ENCODE data around the gene ADRB2. TPM values are rescaled to one million over a fixed set of nuclear protein-coding genes. Genes with fewer than 3 reads are reported as not detected.

The ADRB2 gene
- total RNA-seq, 3 donors from 2014 or later (not counting 1 experiment from before 2014, with no cell fraction given) = 47.1 to 78.9 (median 60.7) TPM

DNA sequence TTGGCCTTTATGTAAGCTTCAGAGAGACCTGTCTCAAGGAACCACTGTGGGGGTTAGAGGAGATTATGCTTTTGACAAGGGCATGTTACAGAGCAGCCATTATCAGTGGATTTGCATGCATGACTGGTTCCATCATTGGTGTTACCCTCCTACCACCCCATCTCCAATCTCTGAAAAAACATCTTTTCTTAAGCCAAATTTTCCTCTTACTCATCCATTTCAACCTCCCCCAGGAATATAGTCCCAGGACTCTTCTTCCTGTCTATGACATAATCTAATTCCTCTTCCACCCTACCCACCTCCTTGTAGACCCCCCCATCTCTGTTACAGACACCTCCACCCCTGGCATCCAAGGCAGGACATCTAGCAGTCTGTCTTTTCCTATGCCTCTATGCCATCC is 33.1 kb upstream of the ADRB2 start:
- intact Hi-C loops (cut with micrococcal nuclease) = no loop called here
- Mint-ChIP-seq H3K27ac (no peak overlapping the region), H3K36me3 (no peaks in the 10 kb centered on the region), H3K9me3 (no peaks in the 10 kb centered on the region), H3K4me1 (peaks cover 4 to 6% of the 10 kb centered on the region in 2 donors), H3K4me3 (no peak overlapping the region), H3K27me3 (ENCODE audit: low read depth in 2 of 2) (peaks cover 7 to 18% of the 10 kb centered on the region in 2 donors)
- ATAC-seq (no peak), DNase-seq (no peak)
- Histone ChIP-seq H3K27me3 (ENCODE audit: control insufficient read depth, insufficient read depth, low read length) (no peaks in the 10 kb centered on the region), H3K9me3 (ENCODE audit: control insufficient read depth, insufficient read depth, low read length) (no peaks in the 10 kb centered on the region), H3K4me1 (ENCODE audit: control insufficient read depth, insufficient read depth, low read length) (peaks cover 2% of the 10 kb centered on the region), H3K36me3 (ENCODE audit: control insufficient read depth, insufficient read depth, low read length) (no peaks in the 10 kb centered on the region), H3K4me3 (ENCODE audit: low read length) (no peak overlapping the region), H3K27ac (ENCODE audit: low read length) (no peak overlapping the region)
- TF ChIP-seq CTCF (IDR thresholded peaks at IDR 0.05) = no peak

- Mint-ChIP-seq H3K4me3 (no peak overlapping the region), H3K4me1 (peaks cover 4 to 6% of the 10 kb centered on the region in 2 donors), H3K36me3 (no peaks in the 10 kb centered on the region), H3K27me3 (ENCODE audit: low read depth in 2 of 2) (peaks cover 9 to 18% of the 10 kb centered on the region in 2 donors), H3K9me3 (no peaks in the 10 kb centered on the region), H3K27ac (no peak overlapping the region)
- H3K4me1 ChIP-seq (ENCODE audit: control insufficient read depth, insufficient read depth, low read length) = peaks cover 2% of the 10 kb centered on the region
- no peaks in the 10 kb centered on the region for H3K9me3 ChIP-seq (ENCODE audit: control insufficient read depth, insufficient read depth, low read length)
- no peak overlapping the region for H3K4me3 ChIP-seq (ENCODE audit: low read length)
- no peak overlapping the region for H3K27ac ChIP-seq (ENCODE audit: low read length)
- ATAC-seq = no peak
- TF ChIP-seq CTCF (IDR thresholded peaks at IDR 0.05) = no peak
- no peak for DNase-seq
- WGBS (ENCODE audit: insufficient coverage) = 100% methylated on average over 1 of the region's 1 CpG
- no peaks in the 10 kb centered on the region for H3K27me3 ChIP-seq (ENCODE audit: control insufficient read depth, insufficient read depth, low read length)
- H3K36me3 ChIP-seq (ENCODE audit: control insufficient read depth, insufficient read depth, low read length) = no peaks in the 10 kb centered on the region
- intact Hi-C loops (cut with micrococcal nuclease) = no loop called here
Observed at GRCh38 chr5:148794275-148794674, 32.1 kb upstream of the ADRB2 start.

DNA sequence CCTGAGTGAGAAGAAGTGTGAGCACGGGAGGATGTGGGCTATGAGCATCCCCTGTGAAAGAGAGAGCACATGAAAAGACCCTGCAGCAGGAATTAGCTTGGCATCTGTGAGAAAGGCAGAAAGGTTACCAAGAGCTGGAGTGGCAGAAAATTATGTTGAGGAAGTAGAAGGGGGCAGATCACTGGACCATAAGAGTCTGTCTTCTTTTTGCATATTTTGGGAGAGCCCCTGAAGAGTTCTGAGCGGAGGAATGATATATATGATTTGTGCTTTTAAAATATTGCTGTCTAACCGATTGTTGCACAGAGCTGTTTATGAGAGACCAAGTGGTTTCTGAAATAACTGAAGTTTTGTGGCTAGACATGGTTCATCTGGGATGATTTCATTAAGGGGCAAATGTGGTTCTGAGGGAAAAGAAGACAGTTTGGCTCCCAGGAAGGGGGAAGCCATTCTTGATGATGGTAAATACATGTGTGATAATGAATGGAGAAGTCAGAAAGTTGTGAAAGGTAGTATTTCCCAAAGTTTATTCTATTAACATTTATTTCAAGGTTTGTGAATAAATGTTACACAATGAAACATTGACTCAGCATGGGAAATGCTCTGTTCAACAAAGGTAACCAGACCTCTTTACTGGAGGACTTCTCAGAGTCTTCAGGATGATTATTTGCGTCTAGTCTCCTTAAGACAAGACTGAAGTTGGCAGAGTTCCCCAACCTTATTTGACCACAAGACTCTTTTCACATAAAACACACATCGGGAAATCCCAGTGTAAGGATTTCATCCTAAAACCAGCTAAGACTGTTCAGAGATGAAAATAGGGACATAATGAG is 31.5 kb upstream of the ADRB2 start:
- H3K4me1 ChIP-seq (ENCODE audit: control insufficient read depth, insufficient read depth, low read length) = peaks cover 2% of the 10 kb centered on the region
- peaks cover 4 to 6% of the 10 kb centered on the region in 2 donors for H3K4me1 Mint-ChIP-seq
- no peak for TF ChIP-seq CTCF (IDR thresholded peaks at IDR 0.05)
- no peak overlapping the region for H3K27ac Mint-ChIP-seq
- no peaks in the 10 kb centered on the region for H3K9me3 Mint-ChIP-seq
- H3K36me3 ChIP-seq (ENCODE audit: control insufficient read depth, insufficient read depth, low read length) = no peaks in the 10 kb centered on the region
- H3K4me3 ChIP-seq (ENCODE audit: low read length) = no peak overlapping the region
- no peak overlapping the region for H3K27ac ChIP-seq (ENCODE audit: low read length)
- H3K27me3 Mint-ChIP-seq (ENCODE audit: low read depth in 2 of 2) = peaks cover 9 to 17% of the 10 kb centered on the region in 2 donors
- ATAC-seq = no peak
- 43% methylated on average over 5 of the region's 5 CpGs for WGBS (ENCODE audit: insufficient coverage)
- H3K9me3 ChIP-seq (ENCODE audit: control insufficient read depth, insufficient read depth, low read length) = no peaks in the 10 kb centered on the region
- no peak overlapping the region for H3K4me3 Mint-ChIP-seq
- no peak for DNase-seq
- no peaks in the 10 kb centered on the region for H3K27me3 ChIP-seq (ENCODE audit: control insufficient read depth, insufficient read depth, low read length)
- no peaks in the 10 kb centered on the region for H3K36me3 Mint-ChIP-seq
- intact Hi-C loops (cut with micrococcal nuclease) = no loop called here

DNA sequence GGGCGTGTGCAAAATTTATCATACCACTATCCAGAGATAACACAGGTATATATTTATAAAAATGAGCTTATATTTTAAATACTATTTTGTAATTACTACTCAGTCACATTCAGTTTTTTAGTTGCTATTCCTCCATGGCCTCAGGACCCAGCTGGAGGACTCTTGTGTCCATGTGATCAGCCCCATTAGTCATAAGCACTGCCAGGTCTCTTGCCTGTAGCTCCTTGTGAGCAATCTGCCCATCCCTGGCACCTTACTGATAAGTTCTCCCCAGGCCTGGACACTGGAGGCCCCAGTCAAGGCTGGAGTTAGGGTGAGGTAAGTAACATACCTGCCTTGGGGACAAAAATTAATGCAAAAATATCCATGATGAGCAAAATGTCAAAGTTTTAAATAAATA is 29.5 kb upstream of the ADRB2 start:
- H3K36me3 Mint-ChIP-seq = no peaks in the 10 kb centered on the region

More for the DNA sequence above, 29.5 kb upstream of the ADRB2 start:
- peaks cover 4 to 6% of the 10 kb centered on the region in 2 donors for H3K4me1 Mint-ChIP-seq
- DNase-seq (no peak), ATAC-seq (no peak)
- intact Hi-C loops (cut with micrococcal nuclease) = no loop called here
- no peak overlapping the region for H3K27ac ChIP-seq (ENCODE audit: low read length)
- H3K9me3 ChIP-seq (ENCODE audit: control insufficient read depth, insufficient read depth, low read length) = no peaks in the 10 kb centered on the region
- peaks cover 9 to 16% of the 10 kb centered on the region in 2 donors for H3K27me3 Mint-ChIP-seq (ENCODE audit: low read depth in 2 of 2)
- no peaks in the 10 kb centered on the region for H3K9me3 Mint-ChIP-seq
- WGBS (ENCODE audit: insufficient coverage) = no CpG with 5 or more reads among the region's 1 CpG
- TF ChIP-seq CTCF (IDR thresholded peaks at IDR 0.05) = no peak
- H3K4me1 ChIP-seq (ENCODE audit: control insufficient read depth, insufficient read depth, low read length) = peaks cover 2% of the 10 kb centered on the region
- H3K4me3 Mint-ChIP-seq = no peak overlapping the region
- no peak overlapping the region for H3K4me3 ChIP-seq (ENCODE audit: low read length)
- no peak overlapping the region for H3K27ac Mint-ChIP-seq
- H3K36me3 ChIP-seq (ENCODE audit: control insufficient read depth, insufficient read depth, low read length) = no peaks in the 10 kb centered on the region
- H3K27me3 ChIP-seq (ENCODE audit: control insufficient read depth, insufficient read depth, low read length) = no peaks in the 10 kb centered on the region
